MCF 10A (cell line): ENCODE results near the gene ECHDC1. TPM values are rescaled to one million over a fixed set of nuclear protein-coding genes. Genes with fewer than 3 reads are reported as not detected.

ENCODE experiments used
- BruUV-seq: library from RNA; stranded (reverse); fragments of 400-500 nt; replicated peaks from 2 replicates; lab custom pipeline; 2021; lab: Mats Ljungman, UMichigan
- CTCF ChIA-PET: fragments of 300-600 bp; sonication (Branson Sonifier 250); formaldehyde crosslinking; extraction: SDS; loops from one replicate; lab custom pipeline; 2021; ENCODE audit warnings: antibody characterized with exemption, inconsistent platforms; lab: Yijun Ruan, JAX
- POLR2A ChIA-PET: fragments of 300-600, 350-650 bp; sonication (Branson Sonifier 250); formaldehyde crosslinking; extraction: SDS; loops from one replicate; lab custom pipeline; 2020; ENCODE audit warnings: antibody characterized with exemption, inconsistent platforms; lab: Yijun Ruan, JAX
- DNase-seq: peaks from one replicate; pipeline ENCODE4 v3.0.0-alpha.2; 2018; ENCODE audit not compliant: unreplicated experiment
- H3K27ac Mint-ChIP-seq: one replicate; pipeline ENCODE4 v1.8.0; 2022; ENCODE audit warnings: mild to moderate bottlenecking, low read depth, mixed read lengths; ENCODE audit not compliant: unreplicated experiment
- H3K27me3 Mint-ChIP-seq: one replicate; pipeline ENCODE4 v1.8.0; 2022; ENCODE audit warnings: mixed read lengths; ENCODE audit not compliant: insufficient read depth, unreplicated experiment
- H3K36me3 Mint-ChIP-seq: one replicate; pipeline ENCODE4 v1.8.0; 2022; ENCODE audit warnings: mild to moderate bottlenecking, moderate library complexity, mixed read lengths; ENCODE audit not compliant: insufficient read depth, unreplicated experiment
- H3K4me1 Mint-ChIP-seq: one replicate; pipeline ENCODE4 v1.8.0; 2022; ENCODE audit warnings: mixed read lengths; ENCODE audit not compliant: insufficient read depth, unreplicated experiment
- H3K4me3 Mint-ChIP-seq: one replicate; pipeline ENCODE4 v1.8.0; 2022; ENCODE audit warnings: mild to moderate bottlenecking, moderate library complexity, mixed read lengths; ENCODE audit not compliant: unreplicated experiment
- H3K9me3 Mint-ChIP-seq: one replicate; pipeline ENCODE4 v1.8.0; 2022; ENCODE audit warnings: mixed read lengths; ENCODE audit not compliant: unreplicated experiment
- CTCF ChIP-seq: fragments of 200-600 bp; IDR thresholded peaks from one replicate; pipeline ENCODE4 v1.8.0; 2022; ENCODE audit warnings: antibody characterized with exemption, mild to moderate bottlenecking; ENCODE audit not compliant: unreplicated experiment
- intact Hi-C: fragments of 100-400 bp; cut with micrococcal nuclease; formaldehyde crosslinking; loops from 2 replicates; pipeline ENCODE4 v1.14.1; 2022
- total RNA-seq: library from RNA; stranded (reverse); gene quantifications from 2 replicates; pipeline ENCODE4 v1.2.3, GENCODE V29; 2022

Gene ECHDC1
- total RNA-seq, 1 experiment from 2014 or later: 70.7 TPM

DNA sequence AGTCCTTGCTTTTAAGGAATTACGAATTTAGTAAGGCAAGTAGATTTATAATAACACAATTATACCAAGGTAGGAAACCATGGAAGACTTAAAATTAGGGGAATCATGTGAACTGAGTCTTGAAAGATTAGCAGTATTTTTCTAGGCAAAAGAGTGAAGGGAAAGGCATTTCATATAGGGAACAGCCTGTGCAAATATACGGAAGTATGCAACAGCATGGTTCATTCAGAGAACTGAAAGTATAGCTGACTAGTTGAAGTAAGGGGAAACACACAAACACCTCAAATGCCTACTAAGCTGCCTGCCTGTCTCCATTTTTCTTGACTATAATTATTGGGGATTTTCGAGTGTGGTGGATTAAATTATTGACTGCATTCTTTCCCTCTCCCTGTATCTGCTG, 39.0 kb upstream of the ECHDC1 start:
- BruUV-seq: no TSS peak
- H3K36me3 Mint-ChIP-seq: peaks cover 9% of the 10 kb centered on the region
- H3K27ac Mint-ChIP-seq: no peak overlapping the region
- no peak for TF ChIP-seq CTCF
- H3K4me3 Mint-ChIP-seq: no peak overlapping the region
- intact Hi-C loops: no loop called here
- peaks cover 5% of the 10 kb centered on the region for H3K9me3 Mint-ChIP-seq
- H3K4me1 Mint-ChIP-seq: no peaks in the 10 kb centered on the region
- DNase-seq: no peak
- ChIA-PET CTCF (no interaction called here), POLR2A (no interaction called here)
- H3K27me3 Mint-ChIP-seq: no peaks in the 10 kb centered on the region

DNA sequence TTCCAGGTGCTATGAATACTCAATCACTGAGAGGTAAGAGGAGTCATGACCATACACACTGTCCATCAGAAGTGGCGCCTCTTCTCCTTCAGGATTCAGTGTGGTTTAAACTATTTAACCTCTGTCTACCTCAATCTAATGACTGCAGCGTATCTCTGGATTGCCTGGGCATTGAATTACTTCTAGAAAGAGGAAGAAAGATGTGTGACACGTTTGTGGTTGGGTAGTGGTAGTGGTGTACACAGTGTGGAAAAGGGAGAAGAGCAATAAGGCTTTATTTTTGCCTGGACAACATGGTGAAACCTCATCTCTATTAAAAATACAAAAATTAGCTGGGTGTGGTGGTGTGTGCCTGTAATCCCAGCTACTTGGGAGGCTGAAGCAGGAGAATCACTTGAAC, 38.0 kb upstream of the ECHDC1 start:
- intact Hi-C loops: no loop called here
- CTCF ChIA-PET: interaction anchor here (0.6 to 1.0 kb wide), 2 partner anchors 8 to 32 kb away, joined by 3 to 4 read pairs; no protein-coding TSS in a partner anchor
- Mint-ChIP-seq H3K4me1 (no peaks in the 10 kb centered on the region), H3K27me3 (no peaks in the 10 kb centered on the region), H3K27ac (no peak overlapping the region), H3K36me3 (peaks cover 14% of the 10 kb centered on the region), H3K4me3 (no peak overlapping the region), H3K9me3 (peaks cover 8% of the 10 kb centered on the region)
- TF ChIP-seq CTCF: no peak
- no TSS peak for BruUV-seq
- POLR2A ChIA-PET: no interaction called here
- no peak for DNase-seq

- Mint-ChIP-seq H3K4me3 (no peak overlapping the region), H3K27ac (no peak overlapping the region), H3K4me1 (no peaks in the 10 kb centered on the region), H3K9me3 (peaks cover 12% of the 10 kb centered on the region), H3K36me3 (peaks cover 20% of the 10 kb centered on the region), H3K27me3 (no peaks in the 10 kb centered on the region)
- intact Hi-C loops: no loop called here
- BruUV-seq: no TSS peak
- no peak for TF ChIP-seq CTCF
- ChIA-PET CTCF (no interaction called here), POLR2A (interaction anchor here (0.7 to 1.0 kb wide), 2 partner anchors 9 to 187 kb away, joined by 3 read pairs; no protein-coding TSS in a partner anchor)
- DNase-seq: no peak
Observed at GRCh38 chr6:127376685-127377084, 33.3 kb upstream of the ECHDC1 start.

DNA sequence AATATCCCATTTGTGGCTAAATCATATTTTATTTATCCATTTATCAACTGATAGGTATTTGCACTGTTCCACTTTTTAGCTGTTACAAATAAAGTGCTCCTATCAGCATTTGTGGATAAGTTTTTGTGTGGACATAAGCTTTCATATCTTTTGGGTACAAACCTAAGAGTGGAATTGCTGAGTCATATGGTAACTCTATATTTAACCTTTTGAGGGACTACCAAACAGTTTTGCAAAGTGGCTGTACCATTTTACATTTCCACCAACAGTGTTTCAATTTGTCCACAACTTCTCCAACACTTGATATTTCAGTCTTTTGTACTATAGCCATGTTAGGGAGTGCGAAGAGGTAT, 23.6 kb upstream of the ECHDC1 start:
- Mint-ChIP-seq H3K9me3 (peaks cover 37% of the 10 kb centered on the region), H3K4me1 (peaks cover 19% of the 10 kb centered on the region), H3K4me3 (no peak overlapping the region), H3K27ac (peak overlapping the region; percentile 95), H3K36me3 (no peaks in the 10 kb centered on the region), H3K27me3 (no peaks in the 10 kb centered on the region)
- ChIA-PET POLR2A (interaction anchor here (0.6 to 3.1 kb wide), 12 partner anchors 9 to 737 kb away, joined by 3 to 18 read pairs (median 4); partner anchors contain the start of gene ECHDC1), CTCF (interaction anchor here (0.7 to 0.8 kb wide), 3 partner anchors 25 to 54 kb away, joined by 3 to 7 read pairs (median 4); no protein-coding TSS in a partner anchor)
- TF ChIP-seq CTCF: no peak
- TSS peak; percentile 37 for BruUV-seq
- intact Hi-C loops: no loop called here
- no peak for DNase-seq
